ENCODE measurements around the gene HIPK1. TPM values are rescaled to one million over a fixed set of nuclear protein-coding genes. Genes with fewer than 3 reads are reported as not detected.

Gene HIPK1
- total and polyA plus RNA-seq, 2 of the 13 experiments (the other 11 are each of a cell fraction or from before 2014, with no cell fraction given): 20.8 to 33.4 TPM

DNA sequence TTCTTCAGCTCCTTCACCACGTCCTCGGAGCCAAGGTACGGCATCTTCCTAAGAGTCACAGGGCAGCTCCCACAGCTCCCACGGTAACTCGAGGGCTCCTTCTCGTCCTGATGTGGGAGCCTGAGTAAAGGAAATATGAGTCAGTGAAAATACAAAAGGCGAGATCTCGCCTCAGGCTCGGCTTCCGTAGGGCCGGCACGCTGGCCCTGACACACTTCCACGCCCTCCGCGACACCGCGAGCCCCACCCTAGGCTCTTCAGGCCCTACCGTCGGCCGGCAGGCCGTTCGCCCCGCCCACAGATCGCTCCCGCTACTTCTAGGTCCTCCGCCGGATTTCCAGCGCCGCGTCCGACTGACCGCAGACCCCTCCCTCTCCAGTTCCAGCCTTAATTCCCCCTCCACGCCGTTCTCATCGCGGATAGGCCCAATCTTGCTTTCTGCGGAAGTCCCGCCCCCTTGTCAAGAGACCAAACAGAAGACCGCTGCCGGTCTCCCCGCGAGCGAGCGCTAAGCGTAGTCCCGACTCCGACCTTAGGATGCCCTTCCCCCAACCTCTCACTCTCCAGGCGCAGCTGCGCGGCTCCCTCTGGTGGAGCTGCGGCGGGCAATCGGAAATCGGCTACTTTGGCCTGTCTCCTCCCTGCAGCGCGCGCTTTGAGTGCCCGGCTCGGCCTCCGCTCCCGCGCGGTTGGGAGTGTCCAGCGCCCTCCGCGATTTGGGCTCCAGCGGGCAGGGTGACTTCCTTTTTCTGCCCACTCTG is 24.3 kb upstream of the HIPK1 start, which contains the start of the genes AP4B1 and DCLRE1B (continued):
- TF ChIP-seq, protein P1, sequence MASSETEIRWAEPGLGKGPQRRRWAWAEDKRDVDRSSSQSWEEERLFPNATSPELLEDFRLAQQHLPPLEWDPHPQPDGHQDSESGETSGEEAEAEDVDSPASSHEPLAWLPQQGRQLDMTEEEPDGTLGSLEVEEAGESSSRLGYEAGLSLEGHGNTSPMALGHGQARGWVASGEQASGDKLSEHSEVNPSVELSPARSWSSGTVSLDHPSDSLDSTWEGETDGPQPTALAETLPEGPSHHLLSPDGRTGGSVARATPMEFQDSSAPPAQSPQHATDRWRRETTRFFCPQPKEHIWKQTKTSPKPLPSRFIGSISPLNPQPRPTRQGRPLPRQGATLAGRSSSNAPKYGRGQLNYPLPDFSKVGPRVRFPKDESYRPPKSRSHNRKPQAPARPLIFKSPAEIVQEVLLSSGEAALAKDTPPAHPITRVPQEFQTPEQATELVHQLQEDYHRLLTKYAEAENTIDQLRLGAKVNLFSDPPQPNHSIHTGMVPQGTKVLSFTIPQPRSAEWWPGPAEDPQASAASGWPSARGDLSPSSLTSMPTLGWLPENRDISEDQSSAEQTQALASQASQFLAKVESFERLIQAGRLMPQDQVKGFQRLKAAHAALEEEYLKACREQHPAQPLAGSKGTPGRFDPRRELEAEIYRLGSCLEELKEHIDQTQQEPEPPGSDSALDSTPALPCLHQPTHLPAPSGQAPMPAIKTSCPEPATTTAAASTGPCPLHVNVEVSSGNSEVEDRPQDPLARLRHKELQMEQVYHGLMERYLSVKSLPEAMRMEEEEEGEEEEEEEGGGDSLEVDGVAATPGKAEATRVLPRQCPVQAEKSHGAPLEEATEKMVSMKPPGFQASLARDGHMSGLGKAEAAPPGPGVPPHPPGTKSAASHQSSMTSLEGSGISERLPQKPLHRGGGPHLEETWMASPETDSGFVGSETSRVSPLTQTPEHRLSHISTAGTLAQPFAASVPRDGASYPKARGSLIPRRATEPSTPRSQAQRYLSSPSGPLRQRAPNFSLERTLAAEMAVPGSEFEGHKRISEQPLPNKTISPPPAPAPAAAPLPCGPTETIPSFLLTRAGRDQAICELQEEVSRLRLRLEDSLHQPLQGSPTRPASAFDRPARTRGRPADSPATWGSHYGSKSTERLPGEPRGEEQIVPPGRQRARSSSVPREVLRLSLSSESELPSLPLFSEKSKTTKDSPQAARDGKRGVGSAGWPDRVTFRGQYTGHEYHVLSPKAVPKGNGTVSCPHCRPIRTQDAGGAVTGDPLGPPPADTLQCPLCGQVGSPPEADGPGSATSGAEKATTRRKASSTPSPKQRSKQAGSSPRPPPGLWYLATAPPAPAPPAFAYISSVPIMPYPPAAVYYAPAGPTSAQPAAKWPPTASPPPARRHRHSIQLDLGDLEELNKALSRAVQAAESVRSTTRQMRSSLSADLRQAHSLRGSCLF (CRISPR knock-in tag; IDR thresholded peaks at IDR 0.05; ENCODE audit: borderline replicate concordance): no peak
- TF ChIP-seq, protein P2, sequence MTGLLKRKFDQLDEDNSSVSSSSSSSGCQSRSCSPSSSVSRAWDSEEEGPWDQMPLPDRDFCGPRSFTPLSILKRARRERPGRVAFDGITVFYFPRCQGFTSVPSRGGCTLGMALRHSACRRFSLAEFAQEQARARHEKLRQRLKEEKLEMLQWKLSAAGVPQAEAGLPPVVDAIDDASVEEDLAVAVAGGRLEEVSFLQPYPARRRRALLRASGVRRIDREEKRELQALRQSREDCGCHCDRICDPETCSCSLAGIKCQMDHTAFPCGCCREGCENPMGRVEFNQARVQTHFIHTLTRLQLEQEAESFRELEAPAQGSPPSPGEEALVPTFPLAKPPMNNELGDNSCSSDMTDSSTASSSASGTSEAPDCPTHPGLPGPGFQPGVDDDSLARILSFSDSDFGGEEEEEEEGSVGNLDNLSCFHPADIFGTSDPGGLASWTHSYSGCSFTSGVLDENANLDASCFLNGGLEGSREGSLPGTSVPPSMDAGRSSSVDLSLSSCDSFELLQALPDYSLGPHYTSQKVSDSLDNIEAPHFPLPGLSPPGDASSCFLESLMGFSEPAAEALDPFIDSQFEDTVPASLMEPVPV (CRISPR knock-in tag; IDR thresholded peaks at IDR 0.05): peak; percentile 22; the same call in 1 of the 2 replicates
- no peak for TF ChIP-seq KDM5A (IDR thresholded peaks at IDR 0.05; ENCODE audit: borderline replicate concordance, low read length)
- peak; percentile 41 for TF ChIP-seq HNRNPK (IDR thresholded peaks at IDR 0.05; ENCODE audit: low read depth, low read length, poor library complexity, severe bottlenecking)
- TF ChIP-seq ZNF224 (CRISPR knock-in tag; IDR thresholded peaks at IDR 0.05): no peak; the same call in 1 of the 2 replicates
- TF ChIP-seq ZNF20 (CRISPR knock-in tag; IDR thresholded peaks at IDR 0.05): no peak
- no peak for TF ChIP-seq ZNF629 (CRISPR knock-in tag; conservative IDR thresholded peaks at IDR 0.05)
- TF ChIP-seq ZNF460 (CRISPR knock-in tag; IDR thresholded peaks at IDR 0.05; ENCODE audit: borderline replicate concordance): no peak; the same call in 1 of the 2 replicates
- TF ChIP-seq SIX4 (CRISPR knock-in tag; IDR thresholded peaks at IDR 0.05): peak; percentile 48; the same call in 1 of the 2 replicates
- no peak for TF ChIP-seq ZNF251 (CRISPR knock-in tag; IDR thresholded peaks at IDR 0.05)
- TF ChIP-seq NCOA2 (CRISPR knock-in tag; IDR thresholded peaks at IDR 0.05): peak; percentile 59
- no peak for TF ChIP-seq HOXA9 (CRISPR knock-in tag; IDR thresholded peaks at IDR 0.05; ENCODE audit: borderline replicate concordance)
- no peak for TF ChIP-seq ZNF207 (IDR thresholded peaks at IDR 0.05; ENCODE audit: borderline replicate concordance)
- TF ChIP-seq NFKB2 (CRISPR knock-in tag; IDR thresholded peaks at IDR 0.05; ENCODE audit: borderline replicate concordance): peak; percentile 74; the same call in 1 of the 2 replicates
- no peak for TF ChIP-seq SP1 (IDR thresholded peaks at IDR 0.05)
- TF ChIP-seq SP1 (CRISPR knock-in tag; IDR thresholded peaks at IDR 0.05): peak; percentile 1; the same call in 1 of the 2 replicates
- no peak for TF ChIP-seq ZMYM2 (CRISPR knock-in tag; IDR thresholded peaks at IDR 0.05)
- peak; percentile 82 for TF ChIP-seq NFYC (CRISPR knock-in tag; IDR thresholded peaks at IDR 0.05)
- TF ChIP-seq KDM6A (CRISPR knock-in tag; IDR thresholded peaks at IDR 0.05; ENCODE audit: low read depth): no peak; the same call in 1 of the 2 replicates
- peak; percentile 56 for TF ChIP-seq ZNF143 (CRISPR knock-in tag; IDR thresholded peaks at IDR 0.05)
- peak; percentile 70 for TF ChIP-seq TARDBP (CRISPR knock-in tag; IDR thresholded peaks at IDR 0.05)
- TF ChIP-seq RORA (CRISPR knock-in tag; IDR thresholded peaks at IDR 0.05): no peak
- TF ChIP-seq ZNF3 (CRISPR knock-in tag; IDR thresholded peaks at IDR 0.05): no peak
- peak; percentile 82 for TF ChIP-seq ELF3 (CRISPR knock-in tag; IDR thresholded peaks at IDR 0.05)
- TF ChIP-seq, protein P3, sequence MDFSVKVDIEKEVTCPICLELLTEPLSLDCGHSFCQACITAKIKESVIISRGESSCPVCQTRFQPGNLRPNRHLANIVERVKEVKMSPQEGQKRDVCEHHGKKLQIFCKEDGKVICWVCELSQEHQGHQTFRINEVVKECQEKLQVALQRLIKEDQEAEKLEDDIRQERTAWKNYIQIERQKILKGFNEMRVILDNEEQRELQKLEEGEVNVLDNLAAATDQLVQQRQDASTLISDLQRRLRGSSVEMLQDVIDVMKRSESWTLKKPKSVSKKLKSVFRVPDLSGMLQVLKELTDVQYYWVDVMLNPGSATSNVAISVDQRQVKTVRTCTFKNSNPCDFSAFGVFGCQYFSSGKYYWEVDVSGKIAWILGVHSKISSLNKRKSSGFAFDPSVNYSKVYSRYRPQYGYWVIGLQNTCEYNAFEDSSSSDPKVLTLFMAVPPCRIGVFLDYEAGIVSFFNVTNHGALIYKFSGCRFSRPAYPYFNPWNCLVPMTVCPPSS (IDR thresholded peaks at IDR 0.05): no peak
